ENCODE results near the gene IRF3. TPM values are rescaled to one million over a fixed set of nuclear protein-coding genes. Genes with fewer than 3 reads are reported as not detected.

Gene IRF3, protein sequence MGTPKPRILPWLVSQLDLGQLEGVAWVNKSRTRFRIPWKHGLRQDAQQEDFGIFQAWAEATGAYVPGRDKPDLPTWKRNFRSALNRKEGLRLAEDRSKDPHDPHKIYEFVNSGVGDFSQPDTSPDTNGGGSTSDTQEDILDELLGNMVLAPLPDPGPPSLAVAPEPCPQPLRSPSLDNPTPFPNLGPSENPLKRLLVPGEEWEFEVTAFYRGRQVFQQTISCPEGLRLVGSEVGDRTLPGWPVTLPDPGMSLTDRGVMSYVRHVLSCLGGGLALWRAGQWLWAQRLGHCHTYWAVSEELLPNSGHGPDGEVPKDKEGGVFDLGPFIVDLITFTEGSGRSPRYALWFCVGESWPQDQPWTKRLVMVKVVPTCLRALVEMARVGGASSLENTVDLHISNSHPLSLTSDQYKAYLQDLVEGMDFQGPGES
- polyA plus RNA-seq (2012; ENCODE audit: insufficient read length, low read depth) = 97.1 TPM

DNA sequence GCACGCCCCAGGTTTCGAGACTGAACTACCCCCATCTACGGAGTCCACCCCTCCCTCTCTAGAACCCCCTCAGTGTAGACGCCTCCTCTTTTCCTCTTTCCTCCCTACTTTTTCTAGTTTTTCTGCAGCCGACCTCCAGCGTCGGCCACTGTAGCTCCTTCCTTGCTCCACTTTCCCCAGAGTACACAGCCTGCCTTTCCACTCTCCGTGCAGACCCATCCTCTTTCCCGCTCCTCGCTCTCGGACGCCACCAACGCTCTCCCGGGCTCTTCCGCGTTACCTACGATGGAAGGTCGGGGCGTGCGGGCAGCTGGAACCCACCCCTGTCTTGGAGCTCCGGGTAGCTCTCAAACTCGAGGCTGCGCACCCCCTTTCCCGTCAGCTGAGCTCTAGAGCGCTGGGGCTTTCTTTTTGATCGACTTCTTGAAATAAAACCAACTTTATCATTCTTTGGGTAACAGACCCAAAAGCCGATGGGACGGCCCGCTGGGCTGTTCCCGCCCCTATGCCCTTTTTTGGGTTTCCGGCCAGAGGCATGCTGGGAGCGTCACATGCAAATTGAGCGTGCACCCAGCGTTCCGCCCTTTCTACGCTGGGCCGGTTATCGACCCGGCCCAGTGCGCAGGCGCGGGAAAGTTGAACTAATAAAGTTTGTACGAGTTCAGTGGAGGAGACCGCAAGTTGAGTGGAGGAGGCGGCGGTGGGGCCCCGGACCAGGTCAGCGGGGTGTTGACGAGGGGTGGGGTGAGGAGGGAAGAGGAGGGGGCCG is at the start of gene IRF3, which contains the start of gene BCL2L12:
TSS of gene IRF3 (minus strand) at position 507 of the 769 bp plus-strand sequence. CDS start 1,019 bp downstream, outside the sequence.
TSS of gene BCL2L12 (plus strand) at position 583 of the 769 bp plus-strand sequence. CDS start 760 bp downstream, outside the sequence.
- TF ChIP-seq, protein P1, sequence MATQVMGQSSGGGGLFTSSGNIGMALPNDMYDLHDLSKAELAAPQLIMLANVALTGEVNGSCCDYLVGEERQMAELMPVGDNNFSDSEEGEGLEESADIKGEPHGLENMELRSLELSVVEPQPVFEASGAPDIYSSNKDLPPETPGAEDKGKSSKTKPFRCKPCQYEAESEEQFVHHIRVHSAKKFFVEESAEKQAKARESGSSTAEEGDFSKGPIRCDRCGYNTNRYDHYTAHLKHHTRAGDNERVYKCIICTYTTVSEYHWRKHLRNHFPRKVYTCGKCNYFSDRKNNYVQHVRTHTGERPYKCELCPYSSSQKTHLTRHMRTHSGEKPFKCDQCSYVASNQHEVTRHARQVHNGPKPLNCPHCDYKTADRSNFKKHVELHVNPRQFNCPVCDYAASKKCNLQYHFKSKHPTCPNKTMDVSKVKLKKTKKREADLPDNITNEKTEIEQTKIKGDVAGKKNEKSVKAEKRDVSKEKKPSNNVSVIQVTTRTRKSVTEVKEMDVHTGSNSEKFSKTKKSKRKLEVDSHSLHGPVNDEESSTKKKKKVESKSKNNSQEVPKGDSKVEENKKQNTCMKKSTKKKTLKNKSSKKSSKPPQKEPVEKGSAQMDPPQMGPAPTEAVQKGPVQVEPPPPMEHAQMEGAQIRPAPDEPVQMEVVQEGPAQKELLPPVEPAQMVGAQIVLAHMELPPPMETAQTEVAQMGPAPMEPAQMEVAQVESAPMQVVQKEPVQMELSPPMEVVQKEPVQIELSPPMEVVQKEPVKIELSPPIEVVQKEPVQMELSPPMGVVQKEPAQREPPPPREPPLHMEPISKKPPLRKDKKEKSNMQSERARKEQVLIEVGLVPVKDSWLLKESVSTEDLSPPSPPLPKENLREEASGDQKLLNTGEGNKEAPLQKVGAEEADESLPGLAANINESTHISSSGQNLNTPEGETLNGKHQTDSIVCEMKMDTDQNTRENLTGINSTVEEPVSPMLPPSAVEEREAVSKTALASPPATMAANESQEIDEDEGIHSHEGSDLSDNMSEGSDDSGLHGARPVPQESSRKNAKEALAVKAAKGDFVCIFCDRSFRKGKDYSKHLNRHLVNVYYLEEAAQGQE (IDR thresholded peaks at IDR 0.05; ENCODE audit: insufficient read depth in 1 of 2, low read depth in 2 of 2, low read length in 2 of 2) = no peak
- peak; percentile 34; the same call in 1 of the 2 replicates for TF ChIP-seq TAF1 (IDR thresholded peaks at IDR 0.05; ENCODE audit: borderline replicate concordance, insufficient read depth, low read length)
- peak; percentile 33 for TF ChIP-seq FOXP2 (optimal IDR thresholded peaks at IDR 0.05; ENCODE audit: borderline replicate concordance, extremely low read depth, extremely low read length, insufficient read depth)
- TF ChIP-seq POLR2AphosphoS5 (IDR thresholded peaks at IDR 0.05; ENCODE audit: low read depth, low read length) = peak; percentile 78; the same call in 1 of the 2 replicates
- TF ChIP-seq SIN3A (IDR thresholded peaks at IDR 0.05; ENCODE audit: borderline replicate concordance, insufficient read depth, low read length) = no peak

DNA sequence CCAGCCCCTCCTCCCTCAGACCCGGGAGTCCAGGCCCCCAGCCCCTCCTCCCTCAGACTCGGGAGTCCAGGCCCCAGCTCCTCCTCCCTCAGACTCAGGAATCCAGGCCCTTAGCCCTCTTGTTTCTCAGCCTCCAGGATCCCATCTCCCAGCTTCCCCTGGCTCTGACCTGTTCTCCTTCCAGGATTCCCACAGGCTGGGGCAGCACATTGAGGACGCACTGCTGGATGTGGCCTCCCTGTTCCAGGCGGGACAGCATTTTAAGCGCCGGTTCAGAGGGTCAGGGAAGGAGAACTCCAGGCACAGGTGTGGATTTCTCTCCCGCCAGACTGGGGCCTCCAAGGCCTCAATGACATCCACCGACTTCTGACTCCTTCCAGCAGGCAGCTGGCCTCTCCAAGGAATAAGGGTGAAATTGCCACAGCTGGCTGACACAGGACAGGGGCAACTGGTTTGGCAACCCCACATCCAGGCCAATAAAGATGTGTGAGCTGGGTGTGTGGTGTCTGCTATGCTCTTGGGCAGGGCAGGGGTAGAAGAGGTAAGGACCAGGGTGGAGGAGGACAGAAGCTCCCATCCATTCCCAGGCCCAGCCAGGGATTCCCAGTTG is 47.7 kb upstream of the IRF3 start:
- TF ChIP-seq, protein P1 (IDR thresholded peaks at IDR 0.05; ENCODE audit: insufficient read depth in 1 of 2, low read depth in 2 of 2, low read length in 2 of 2) = no peak
- TF ChIP-seq SIN3A (IDR thresholded peaks at IDR 0.05; ENCODE audit: borderline replicate concordance, insufficient read depth, low read length) (no peak), TAF1 (IDR thresholded peaks at IDR 0.05; ENCODE audit: borderline replicate concordance, insufficient read depth, low read length) (no peak), POLR2AphosphoS5 (IDR thresholded peaks at IDR 0.05; ENCODE audit: low read depth, low read length) (no peak), FOXP2 (optimal IDR thresholded peaks at IDR 0.05; ENCODE audit: borderline replicate concordance, extremely low read depth, extremely low read length, insufficient read depth) (no peak)

DNA sequence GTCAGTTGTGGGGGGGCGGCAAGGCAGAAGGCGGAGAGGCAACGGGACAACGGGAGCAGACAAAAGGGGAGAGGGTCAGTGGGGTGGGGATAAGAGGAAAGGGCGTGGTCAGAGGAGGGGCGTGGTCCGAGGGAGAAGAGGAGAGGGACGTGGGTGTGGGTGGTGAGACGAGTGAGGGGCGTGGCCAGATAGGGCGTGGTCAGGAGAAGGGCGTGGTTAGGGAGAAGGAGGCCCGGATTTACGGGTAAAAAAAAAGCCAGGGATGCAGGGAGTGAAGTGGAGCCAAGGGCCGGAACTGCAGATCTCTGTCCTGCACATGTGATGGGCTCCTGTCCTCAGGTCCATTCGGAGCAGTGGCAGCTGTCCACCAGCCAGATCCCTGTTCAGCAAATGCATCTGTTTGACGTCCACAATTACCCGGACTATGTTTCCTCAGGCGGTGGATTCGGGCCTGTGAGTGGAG is 46.8 kb upstream of the IRF3 start:
- TF ChIP-seq SIN3A (IDR thresholded peaks at IDR 0.05; ENCODE audit: borderline replicate concordance, insufficient read depth, low read length) = no peak
- TF ChIP-seq FOXP2 (optimal IDR thresholded peaks at IDR 0.05; ENCODE audit: borderline replicate concordance, extremely low read depth, extremely low read length, insufficient read depth) = peak; percentile 39

DNA sequence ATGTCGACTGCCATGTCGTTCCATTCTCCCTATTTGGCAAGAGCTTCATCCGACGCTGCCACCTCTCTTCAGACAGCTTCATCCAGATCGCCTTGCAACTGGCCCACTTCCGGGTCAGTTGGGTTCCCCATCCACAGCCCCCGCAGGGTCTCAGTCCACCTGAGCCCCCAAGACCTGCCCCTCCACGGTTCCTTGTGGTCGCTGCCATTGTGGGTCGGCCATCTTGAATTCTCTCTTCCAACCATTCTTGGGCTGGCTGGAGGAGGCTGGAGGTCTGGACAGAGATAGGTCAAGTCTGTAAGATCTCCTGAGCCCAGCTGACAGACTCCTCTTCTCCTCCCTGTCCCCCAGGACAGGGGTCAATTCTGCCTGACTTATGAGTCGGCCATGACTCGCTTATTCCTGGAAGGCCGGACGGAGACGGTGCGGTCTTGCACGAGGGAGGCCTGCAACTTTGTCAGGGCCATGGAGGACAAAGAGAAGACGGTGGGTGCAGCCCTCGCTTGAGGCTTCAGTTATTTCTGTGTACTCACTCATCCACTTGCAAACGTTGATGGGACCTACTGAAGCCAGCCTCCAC is 44.8 kb upstream of the IRF3 start:
- TF ChIP-seq SIN3A (IDR thresholded peaks at IDR 0.05; ENCODE audit: borderline replicate concordance, insufficient read depth, low read length) (no peak), POLR2AphosphoS5 (IDR thresholded peaks at IDR 0.05; ENCODE audit: low read depth, low read length) (no peak), FOXP2 (optimal IDR thresholded peaks at IDR 0.05; ENCODE audit: borderline replicate concordance, extremely low read depth, extremely low read length, insufficient read depth) (no peak), TAF1 (IDR thresholded peaks at IDR 0.05; ENCODE audit: borderline replicate concordance, insufficient read depth, low read length) (no peak)
- TF ChIP-seq, protein P1 (IDR thresholded peaks at IDR 0.05; ENCODE audit: insufficient read depth in 1 of 2, low read depth in 2 of 2, low read length in 2 of 2) = no peak
